Measurements from ENCODE around the gene CARD11. TPM values are rescaled to one million over a fixed set of nuclear protein-coding genes. Genes with fewer than 3 reads are reported as not detected.

The CARD11 gene
- total RNA-seq, result 3.3 and 6.3 TPM in 2 replicates

- Histone ChIP-seq H3K36me3 (ENCODE audit: control insufficient read depth, insufficient read depth, low read length) (no peaks in the 10 kb centered on the region), H3K4me3 (ENCODE audit: low read depth, low read length) (peak within 1 kb of the TSS; percentile 41), H3K27me3 (ENCODE audit: control insufficient read depth, insufficient read depth, low read length) (no peaks in the 10 kb centered on the region)
- FAIRE-seq (no peak), DNase-seq (ENCODE audit: low read depth) (no peak)
- no peak for TF ChIP-seq CTCF (IDR thresholded peaks at IDR 0.05; ENCODE audit: insufficient read depth, low read length, severe bottlenecking)
Observed at GRCh38 chr7:3043544-3044371, at the start of gene CARD11. TSS of gene CARD11 (minus strand) at chr7:3043867. CDS start at chr7:2958506, 85,361 bp downstream.

GRCh38 chr7:3092468-3092867 lies 48.8 kb upstream of the CARD11 start:
- DNase-seq (ENCODE audit: low read depth) (peak; percentile 4), FAIRE-seq (no peak)
- H3K4me3 ChIP-seq (ENCODE audit: low read depth, low read length), result no peak overlapping the region
- no peaks in the 10 kb centered on the region for H3K27me3 ChIP-seq (ENCODE audit: control insufficient read depth, insufficient read depth, low read length)
- no peak for TF ChIP-seq CTCF (IDR thresholded peaks at IDR 0.05; ENCODE audit: insufficient read depth, low read length, severe bottlenecking)
- H3K36me3 ChIP-seq (ENCODE audit: control insufficient read depth, insufficient read depth, low read length), result no peaks in the 10 kb centered on the region

- FAIRE-seq (no peak), DNase-seq (ENCODE audit: low read depth) (no peak)
- no peak overlapping the region for H3K4me3 ChIP-seq (ENCODE audit: low read depth, low read length)
- no peak for TF ChIP-seq CTCF (IDR thresholded peaks at IDR 0.05; ENCODE audit: insufficient read depth, low read length, severe bottlenecking)
- H3K36me3 ChIP-seq (ENCODE audit: control insufficient read depth, insufficient read depth, low read length), result no peaks in the 10 kb centered on the region
- no peaks in the 10 kb centered on the region for H3K27me3 ChIP-seq (ENCODE audit: control insufficient read depth, insufficient read depth, low read length)
Observed at GRCh38 chr7:3091631-3092030, 48.0 kb upstream of the CARD11 start.

GRCh38 chr7:3089493-3089892 lies 45.8 kb upstream of the CARD11 start:
- Histone ChIP-seq H3K4me3 (ENCODE audit: low read depth, low read length) (no peak overlapping the region), H3K27me3 (ENCODE audit: control insufficient read depth, insufficient read depth, low read length) (no peaks in the 10 kb centered on the region), H3K36me3 (ENCODE audit: control insufficient read depth, insufficient read depth, low read length) (no peaks in the 10 kb centered on the region)
- DNase-seq (ENCODE audit: low read depth) (no peak), FAIRE-seq (no peak)
- peak; percentile 35 for TF ChIP-seq CTCF (IDR thresholded peaks at IDR 0.05; ENCODE audit: insufficient read depth, low read length, severe bottlenecking)

GRCh38 chr7:3087243-3087755 lies 43.6 kb upstream of the CARD11 start:
- TF ChIP-seq CTCF (IDR thresholded peaks at IDR 0.05; ENCODE audit: insufficient read depth, low read length, severe bottlenecking), result no peak
- no peaks in the 10 kb centered on the region for H3K27me3 ChIP-seq (ENCODE audit: control insufficient read depth, insufficient read depth, low read length)
- H3K36me3 ChIP-seq (ENCODE audit: control insufficient read depth, insufficient read depth, low read length), result no peaks in the 10 kb centered on the region
- FAIRE-seq (no peak), DNase-seq (ENCODE audit: low read depth) (no peak)
- no peak overlapping the region for H3K4me3 ChIP-seq (ENCODE audit: low read depth, low read length)
